ENCODE measurements around the gene GPX3. TPM values are rescaled to one million over a fixed set of nuclear protein-coding genes. Genes with fewer than 3 reads are reported as not detected.
A peak's percentile ranks its signal among the peaks of the same experiment; 100 is the strongest.

GPX3 gene
- total and polyA plus RNA-seq, 2 of the 13 experiments (the other 11 are each of a cell fraction or from before 2014, with no cell fraction given), result 33.8 to 1,892 TPM

- TF ChIP-seq IKZF5 (CRISPR knock-in tag; IDR thresholded peaks at IDR 0.05) (peak; percentile 35; the same call in 1 of the 2 replicates), PATZ1 (CRISPR knock-in tag; IDR thresholded peaks at IDR 0.05) (peak; percentile 68), SRY (CRISPR knock-in tag; IDR thresholded peaks at IDR 0.05) (0 out of 2 replicates have a peak, but pooled peaks have one; percentile 51), PLRG1 (conservative IDR thresholded peaks at IDR 0.05) (no peak), PHF8 (CRISPR knock-in tag; IDR thresholded peaks at IDR 0.05) (peak; percentile 74), MIER3 (CRISPR knock-in tag; IDR thresholded peaks at IDR 0.05; ENCODE audit: borderline replicate concordance) (no peak), THAP11 (CRISPR knock-in tag; IDR thresholded peaks at IDR 0.05) (peak; percentile 34; the same call in 1 of the 2 replicates), POLR2A (IDR thresholded peaks at IDR 0.05; ENCODE audit: insufficient read depth in 1 of 2, low read depth in 2 of 2, low read length in 2 of 2) (peak; percentile 94 to 100), ARHGAP35 (CRISPR knock-in tag; IDR thresholded peaks at IDR 0.05; ENCODE audit: borderline replicate concordance) (peak; percentile 27; the same call in 1 of the 2 replicates), MAZ (IDR thresholded peaks at IDR 0.05; ENCODE audit: borderline replicate concordance, low read depth, low read length) (0 out of 2 replicates have a peak, but pooled peaks have one; percentile 46), MAZ (CRISPR knock-in tag; IDR thresholded peaks at IDR 0.05; ENCODE audit: low read depth) (peak; percentile 71; the same call in 1 of the 2 replicates), PHF21A (CRISPR knock-in tag; IDR thresholded peaks at IDR 0.05) (peak; percentile 97), FOXA3 (CRISPR knock-in tag; IDR thresholded peaks at IDR 0.05) (peak; percentile 22; the same call in 1 of the 2 replicates), NR2F2 (IDR thresholded peaks at IDR 0.05; ENCODE audit: borderline replicate concordance, low read depth) (peak; percentile 21; the same call in 1 of the 2 replicates), RELA (CRISPR knock-in tag; IDR thresholded peaks at IDR 0.05) (no peak), ZNF33B (CRISPR knock-in tag; IDR thresholded peaks at IDR 0.05) (no peak), SAFB2 (CRISPR knock-in tag; IDR thresholded peaks at IDR 0.05; ENCODE audit: borderline replicate concordance, low read depth) (0 out of 2 replicates have a peak, but pooled peaks have one; percentile 61), TARDBP (CRISPR knock-in tag; IDR thresholded peaks at IDR 0.05) (peak; percentile 67; the same call in 1 of the 2 replicates), PAXIP1 (CRISPR knock-in tag; conservative IDR thresholded peaks at IDR 0.05) (peak; percentile 68), NCOA1 (CRISPR knock-in tag; IDR thresholded peaks at IDR 0.05) (0 out of 2 replicates have a peak, but pooled peaks have one; percentile 53)
Measured at GRCh38 chr5:151020304-151021110, at the start of gene GPX3 (continued).
